Astrocyte (in vitro differentiated cells and primary cell): ENCODE measurements around the gene OS9.

ENCODE experiments used
- CTCF ChIP-seq: IDR thresholded peaks from 2 replicates; pipeline ENCODE4 v1.5.1; 2011; ENCODE audit warnings: low read depth, mild to moderate bottlenecking, inconsistent platforms, low read length, moderate library complexity; ENCODE audit not compliant: insufficient read depth
- EZH2 ChIP-seq: IDR thresholded peaks from 2 replicates; pipeline ENCODE4 v1.6.1; 2012; ENCODE audit warnings: mild to moderate bottlenecking, low read length, inconsistent platforms; ENCODE audit not compliant: insufficient read depth

- TF ChIP-seq CTCF (no peak), EZH2 (no peak)
Observed at GRCh38 chr12:57688931-57689330, 5.0 kb upstream of the OS9 start.
